ENCODE results near the gene CHMP2A.

The CHMP2A gene

DNA sequence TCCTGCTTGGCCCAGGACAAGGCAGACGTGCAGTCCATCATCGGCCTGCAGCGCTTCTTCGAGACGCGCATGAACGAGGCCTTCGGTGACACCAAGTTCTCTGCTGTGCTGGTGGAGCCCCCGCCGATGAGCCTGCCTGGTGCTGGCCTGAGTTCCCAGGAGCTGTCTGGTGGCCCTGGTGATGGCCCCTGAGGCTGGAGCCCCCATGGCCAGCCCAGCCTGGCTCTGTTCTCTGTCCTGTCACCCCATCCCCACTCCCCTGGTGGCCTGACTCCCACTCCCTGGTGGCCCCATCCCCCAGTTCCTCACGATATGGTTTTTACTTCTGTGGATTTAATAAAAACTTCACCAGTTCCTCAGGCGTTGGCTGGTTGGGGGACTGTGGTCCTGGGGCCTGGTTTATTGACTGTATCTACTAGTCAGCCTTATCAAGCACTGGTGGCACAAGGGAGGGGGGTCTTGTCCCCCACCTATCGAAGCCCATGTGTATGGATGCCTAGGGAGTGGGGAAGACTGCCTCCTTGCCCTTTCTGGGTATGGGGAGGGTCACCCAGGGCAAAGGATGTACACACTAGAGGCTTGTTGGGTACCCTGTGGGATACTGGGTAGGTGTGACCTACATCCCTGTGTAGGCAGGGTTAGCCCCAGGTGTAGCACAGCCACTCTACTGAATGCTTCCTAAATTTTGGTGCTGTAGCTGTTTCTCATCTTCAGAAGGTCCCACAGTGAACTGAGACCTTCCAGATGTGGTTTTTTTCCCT lies 4.4 kb downstream of the CHMP2A start:
- Histone ChIP-seq H3K4me1 (ENCODE audit: insufficient read depth, insufficient read length) (peaks cover 2% of the 10 kb centered on the region), H3K4me3 (ENCODE audit: insufficient read length, low read depth) (no peak overlapping the region), H3K9ac (ENCODE audit: insufficient read length, low read depth) (no peak overlapping the region), H3K36me3 (ENCODE audit: insufficient read depth, insufficient read length, low read length) (peaks cover 79% of the 10 kb centered on the region), H3K9me3 (ENCODE audit: insufficient read depth, low read length) (no peaks in the 10 kb centered on the region), H3K27me3 (ENCODE audit: insufficient read depth, insufficient read length) (no peaks in the 10 kb centered on the region)
- TF ChIP-seq YY1 (IDR thresholded peaks at IDR 0.05; ENCODE audit: insufficient read depth, insufficient read length) (no peak), SUZ12 (IDR thresholded peaks at IDR 0.05; ENCODE audit: extremely low read depth, insufficient read depth, insufficient read length) (no peak), ZNF274 (IDR thresholded peaks at IDR 0.05; ENCODE audit: low read depth, low read length) (no peak)
- no peak for DNase-seq (ENCODE audit: low read depth, low spot score)

DNA sequence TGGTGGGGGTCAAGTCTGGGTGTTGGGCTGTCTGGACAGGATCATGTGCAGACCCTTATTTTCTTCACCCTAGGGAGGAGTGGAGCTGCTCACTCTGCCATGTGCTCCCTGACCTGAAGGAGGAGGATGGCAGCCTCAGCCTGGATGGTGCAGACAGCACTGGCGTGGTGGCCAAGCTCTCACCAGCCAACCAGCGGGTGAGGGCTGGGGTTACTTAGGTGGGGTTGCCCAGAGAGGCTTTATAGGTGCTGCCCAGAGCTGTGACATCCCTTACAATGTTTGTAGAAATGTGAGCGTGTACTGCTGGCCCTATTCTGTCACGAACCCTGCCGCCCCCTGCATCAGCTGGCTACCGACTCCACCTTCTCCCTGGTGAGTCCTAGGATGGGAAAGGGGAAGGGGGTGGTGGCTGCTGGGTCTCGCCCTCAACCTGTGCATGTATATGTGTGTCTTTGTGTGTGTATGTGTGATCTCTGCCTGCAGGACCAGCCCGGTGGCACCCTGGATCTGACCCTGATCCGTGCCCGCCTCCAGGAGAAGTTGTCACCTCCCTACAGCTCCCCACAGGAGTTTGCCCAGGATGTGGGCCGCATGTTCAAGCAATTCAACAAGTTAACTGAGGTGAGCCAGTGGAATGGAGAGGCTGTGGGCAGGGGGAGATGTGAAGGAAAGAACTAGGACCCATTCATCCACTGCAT lies 5.1 kb downstream of the CHMP2A start:
- H3K4me3 ChIP-seq (ENCODE audit: insufficient read length, low read depth), result no peak overlapping the region
- no peaks in the 10 kb centered on the region for H3K9me3 ChIP-seq (ENCODE audit: insufficient read depth, low read length)
- no peaks in the 10 kb centered on the region for H3K27me3 ChIP-seq (ENCODE audit: insufficient read depth, insufficient read length)
- TF ChIP-seq ZNF274 (IDR thresholded peaks at IDR 0.05; ENCODE audit: low read depth, low read length) (no peak), SUZ12 (IDR thresholded peaks at IDR 0.05; ENCODE audit: extremely low read depth, insufficient read depth, insufficient read length) (no peak), YY1 (IDR thresholded peaks at IDR 0.05; ENCODE audit: insufficient read depth, insufficient read length) (no peak)
- no peak for DNase-seq (ENCODE audit: low read depth, low spot score)
- H3K36me3 ChIP-seq (ENCODE audit: insufficient read depth, insufficient read length, low read length), result peaks cover 84% of the 10 kb centered on the region
- H3K4me1 ChIP-seq (ENCODE audit: insufficient read depth, insufficient read length), result peaks cover 2% of the 10 kb centered on the region
- no peak overlapping the region for H3K9ac ChIP-seq (ENCODE audit: insufficient read length, low read depth)

DNA sequence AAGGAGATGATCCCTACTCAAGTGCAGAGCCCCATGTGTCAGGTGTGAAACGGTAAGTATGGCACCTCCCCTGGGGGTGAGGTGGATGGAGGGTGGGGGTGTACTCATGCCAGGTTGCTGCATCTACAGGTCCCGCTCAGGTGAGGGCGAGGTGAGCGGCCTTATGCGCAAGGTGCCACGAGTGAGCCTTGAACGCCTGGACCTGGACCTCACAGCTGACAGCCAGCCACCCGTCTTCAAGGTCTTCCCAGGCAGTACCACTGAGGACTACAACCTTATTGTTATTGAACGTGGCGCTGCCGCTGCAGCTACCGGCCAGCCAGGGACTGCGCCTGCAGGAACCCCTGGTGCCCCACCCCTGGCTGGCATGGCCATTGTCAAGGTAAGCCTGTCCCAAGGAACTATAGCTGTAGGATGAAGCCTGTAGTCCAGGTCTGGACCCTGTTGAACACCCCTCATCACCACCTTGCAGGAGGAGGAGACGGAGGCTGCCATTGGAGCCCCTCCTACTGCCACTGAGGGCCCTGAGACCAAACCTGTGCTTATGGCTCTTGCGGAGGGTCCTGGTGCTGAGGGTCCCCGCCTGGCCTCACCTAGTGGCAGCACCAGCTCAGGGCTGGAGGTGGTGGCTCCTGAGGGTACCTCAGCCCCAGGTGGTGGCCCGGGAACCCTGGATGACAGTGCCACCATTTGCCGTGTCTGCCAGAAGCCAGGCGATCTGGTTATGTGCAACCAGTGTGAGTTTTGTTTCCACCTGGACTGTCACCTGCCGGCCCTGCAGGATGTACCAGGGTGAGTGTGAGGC lies 5.8 kb downstream of the CHMP2A start:
- no peaks in the 10 kb centered on the region for H3K27me3 ChIP-seq (ENCODE audit: insufficient read depth, insufficient read length)
- H3K9me3 ChIP-seq (ENCODE audit: insufficient read depth, low read length), result no peaks in the 10 kb centered on the region
- H3K9ac ChIP-seq (ENCODE audit: insufficient read length, low read depth), result no peak overlapping the region
- H3K4me1 ChIP-seq (ENCODE audit: insufficient read depth, insufficient read length), result peaks cover 2% of the 10 kb centered on the region
- no peak overlapping the region for H3K4me3 ChIP-seq (ENCODE audit: insufficient read length, low read depth)
- DNase-seq (ENCODE audit: low read depth, low spot score), result no peak
- H3K36me3 ChIP-seq (ENCODE audit: insufficient read depth, insufficient read length, low read length), result peaks cover 84% of the 10 kb centered on the region
- TF ChIP-seq ZNF274 (IDR thresholded peaks at IDR 0.05; ENCODE audit: low read depth, low read length), result no peak
- no peak for TF ChIP-seq YY1 (IDR thresholded peaks at IDR 0.05; ENCODE audit: insufficient read depth, insufficient read length)
- no peak for TF ChIP-seq SUZ12 (IDR thresholded peaks at IDR 0.05; ENCODE audit: extremely low read depth, insufficient read depth, insufficient read length)

DNA sequence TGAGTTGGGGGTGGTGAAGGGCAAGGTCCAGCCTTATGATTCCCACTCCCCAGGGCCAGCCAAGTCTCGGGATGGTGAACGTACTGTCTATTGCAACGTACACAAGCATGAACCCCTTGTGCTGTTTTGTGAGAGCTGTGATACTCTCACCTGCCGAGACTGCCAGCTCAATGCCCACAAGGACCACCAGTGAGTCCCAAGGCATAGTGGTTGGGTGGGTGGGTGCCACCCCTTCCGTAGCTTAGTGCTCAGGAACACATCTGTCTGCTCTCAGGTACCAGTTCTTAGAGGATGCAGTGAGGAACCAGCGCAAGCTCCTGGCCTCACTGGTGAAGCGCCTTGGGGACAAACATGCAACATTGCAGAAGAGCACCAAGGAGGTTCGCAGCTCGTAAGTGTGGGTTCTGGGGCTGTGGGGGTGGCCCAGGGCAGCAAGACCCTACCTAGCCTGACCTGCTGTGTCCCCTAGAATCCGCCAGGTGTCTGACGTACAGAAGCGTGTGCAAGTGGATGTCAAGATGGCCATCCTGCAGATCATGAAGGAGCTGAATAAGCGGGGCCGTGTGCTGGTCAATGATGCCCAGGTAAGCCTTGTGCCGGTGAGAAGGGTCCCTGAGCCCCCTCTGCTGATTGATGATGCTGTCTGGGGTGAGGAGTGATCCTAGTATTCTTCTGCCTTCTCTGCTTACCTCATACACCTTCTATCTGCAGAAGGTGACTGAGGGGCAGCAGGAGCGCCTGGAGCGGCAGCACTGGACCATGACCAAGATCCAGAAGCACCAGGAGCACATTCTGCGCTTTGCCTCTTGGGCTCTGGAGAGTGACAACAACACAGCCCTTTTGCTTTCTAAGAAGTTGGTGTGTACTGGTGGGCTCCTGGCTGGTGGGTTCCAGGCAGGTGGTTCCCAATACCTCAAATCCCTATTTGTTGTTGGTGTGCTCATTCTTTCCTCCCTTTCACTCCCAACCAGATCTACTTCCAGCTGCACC lies 7.3 kb downstream of the CHMP2A start:
- no peak overlapping the region for H3K4me3 ChIP-seq (ENCODE audit: insufficient read length, low read depth)
- DNase-seq (ENCODE audit: low read depth, low spot score), result no peak
- H3K27me3 ChIP-seq (ENCODE audit: insufficient read depth, insufficient read length), result peaks cover 2% of the 10 kb centered on the region

DNA sequence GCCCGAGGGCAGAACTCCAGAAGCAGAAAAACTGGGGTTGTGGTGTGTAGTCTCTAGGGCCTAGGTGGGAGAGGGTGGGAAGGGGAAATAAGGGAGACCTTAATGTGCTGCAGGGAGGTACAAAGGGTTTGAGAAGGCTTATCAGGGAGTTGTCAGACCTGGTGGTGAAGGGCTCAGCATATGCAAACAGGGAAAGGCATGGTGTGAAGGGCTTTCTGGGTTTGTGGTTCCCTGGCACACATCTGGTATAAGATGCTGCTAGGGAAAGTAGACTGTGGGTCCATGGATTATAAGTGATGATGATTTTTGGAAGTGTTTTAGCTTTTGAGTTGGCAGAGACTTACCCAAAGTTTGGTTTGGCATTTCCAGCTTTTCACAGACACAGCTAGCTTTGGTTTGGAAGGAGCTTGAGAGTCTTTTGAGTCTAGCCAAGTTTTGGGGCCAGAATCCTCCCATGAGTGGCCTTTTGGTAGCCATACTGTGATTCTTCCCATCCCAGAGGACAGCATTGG lies 8.8 kb downstream of the CHMP2A start:
- Histone ChIP-seq H3K4me1 (ENCODE audit: insufficient read depth, insufficient read length) (peaks cover 2% of the 10 kb centered on the region), H3K27me3 (ENCODE audit: insufficient read depth, insufficient read length) (peaks cover 12% of the 10 kb centered on the region), H3K9me3 (ENCODE audit: insufficient read depth, low read length) (no peaks in the 10 kb centered on the region), H3K9ac (ENCODE audit: insufficient read length, low read depth) (peak overlapping the region; percentile 80), H3K4me3 (ENCODE audit: insufficient read length, low read depth) (peak overlapping the region; percentile 68), H3K36me3 (ENCODE audit: insufficient read depth, insufficient read length, low read length) (peaks cover 59% of the 10 kb centered on the region)
- DNase-seq (ENCODE audit: low read depth, low spot score), result no peak
- TF ChIP-seq ZNF274 (IDR thresholded peaks at IDR 0.05; ENCODE audit: low read depth, low read length), result no peak
- TF ChIP-seq YY1 (IDR thresholded peaks at IDR 0.05; ENCODE audit: insufficient read depth, insufficient read length), result no peak

More for the DNA sequence above, 7.3 kb downstream of the CHMP2A start:
- TF ChIP-seq SUZ12 (IDR thresholded peaks at IDR 0.05; ENCODE audit: extremely low read depth, insufficient read depth, insufficient read length) (no peak), ZNF274 (IDR thresholded peaks at IDR 0.05; ENCODE audit: low read depth, low read length) (0 out of 2 replicates have a peak, but pooled peaks have one; percentile 5)
- Histone ChIP-seq H3K9ac (ENCODE audit: insufficient read length, low read depth) (no peak overlapping the region), H3K9me3 (ENCODE audit: insufficient read depth, low read length) (no peaks in the 10 kb centered on the region), H3K36me3 (ENCODE audit: insufficient read depth, insufficient read length, low read length) (peaks cover 73% of the 10 kb centered on the region), H3K4me1 (ENCODE audit: insufficient read depth, insufficient read length) (peaks cover 2% of the 10 kb centered on the region)

DNA sequence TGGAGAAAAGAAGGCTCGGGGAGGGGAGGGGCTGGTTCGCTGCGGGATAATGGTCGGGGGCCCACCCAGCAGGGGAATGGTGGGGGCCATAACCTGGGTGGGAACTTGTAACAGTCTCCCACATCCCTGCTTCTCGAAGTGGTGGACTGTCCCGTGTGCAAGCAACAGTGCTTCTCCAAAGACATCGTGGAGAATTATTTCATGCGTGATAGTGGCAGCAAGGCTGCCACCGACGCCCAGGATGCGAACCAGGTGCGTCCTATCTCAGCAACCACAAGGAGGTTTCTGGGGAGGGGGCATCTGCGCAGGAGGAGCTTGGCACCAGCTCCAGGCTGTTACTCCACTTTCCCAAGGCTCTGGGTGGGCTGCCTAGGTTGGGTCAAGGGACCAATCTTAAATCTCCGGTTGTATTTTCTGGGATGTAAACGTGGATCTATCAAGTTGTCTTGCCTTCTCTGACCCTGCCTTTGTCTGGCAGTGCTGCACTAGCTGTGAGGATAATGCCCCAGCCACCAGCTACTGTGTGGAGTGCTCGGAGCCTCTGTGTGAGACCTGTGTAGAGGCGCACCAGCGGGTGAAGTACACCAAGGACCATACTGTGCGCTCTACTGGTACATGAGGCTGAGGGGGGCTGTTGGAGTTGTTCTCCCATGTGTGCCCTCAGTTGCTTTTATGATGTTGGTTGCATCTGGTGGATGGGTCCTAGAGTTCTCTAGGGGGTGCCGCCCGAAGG lies 9.5 kb downstream of the CHMP2A start:
- Histone ChIP-seq H3K4me1 (ENCODE audit: insufficient read depth, insufficient read length) (peaks cover 2% of the 10 kb centered on the region), H3K4me3 (ENCODE audit: insufficient read length, low read depth) (peak overlapping the region; percentile 68), H3K9ac (ENCODE audit: insufficient read length, low read depth) (peak overlapping the region; percentile 80), H3K36me3 (ENCODE audit: insufficient read depth, insufficient read length, low read length) (peaks cover 52% of the 10 kb centered on the region), H3K27me3 (ENCODE audit: insufficient read depth, insufficient read length) (peaks cover 14% of the 10 kb centered on the region), H3K9me3 (ENCODE audit: insufficient read depth, low read length) (no peaks in the 10 kb centered on the region)
- DNase-seq (ENCODE audit: low read depth, low spot score), result no peak
- TF ChIP-seq SUZ12 (IDR thresholded peaks at IDR 0.05; ENCODE audit: extremely low read depth, insufficient read depth, insufficient read length) (no peak), ZNF274 (IDR thresholded peaks at IDR 0.05; ENCODE audit: low read depth, low read length) (no peak), YY1 (IDR thresholded peaks at IDR 0.05; ENCODE audit: insufficient read depth, insufficient read length) (no peak)
